HFFc6 (cell line): Measurements from ENCODE around the gene PLXNA3. TPM values are rescaled to one million over a fixed set of nuclear protein-coding genes. Genes with fewer than 3 reads are reported as not detected.

ENCODE experiments used
- DNase-seq: peaks from one replicate; pipeline ENCODE4 v3.0.0-alpha.2; 2018
- H3K27ac Mint-ChIP-seq: 2 replicates; pipeline ENCODE4 v1.8.0; 2020; ENCODE audit warnings: mild to moderate bottlenecking, mixed read lengths
- H3K27me3 Mint-ChIP-seq: 2 replicates; pipeline ENCODE4 v1.8.0; 2021; ENCODE audit warnings: mild to moderate bottlenecking, moderate library complexity, mixed read lengths; ENCODE audit not compliant: insufficient read depth
- H3K36me3 Mint-ChIP-seq: 2 replicates; pipeline ENCODE4 v1.8.0; 2021; ENCODE audit warnings: low read depth, mixed read lengths
- H3K4me1 Mint-ChIP-seq: 2 replicates; pipeline ENCODE4 v1.8.0; 2020; ENCODE audit warnings: low read depth, mixed read lengths
- H3K4me3 Mint-ChIP-seq: 2 replicates; pipeline ENCODE4 v1.8.0; 2020; ENCODE audit warnings: mild to moderate bottlenecking, moderate library complexity, mixed read lengths
- H3K9me3 Mint-ChIP-seq: 2 replicates; pipeline ENCODE4 v1.8.0; 2020; ENCODE audit warnings: mild to moderate bottlenecking, mixed read lengths
- microRNA-seq: library from miRNA; unstranded; fragments of <30 nt; microRNA quantifications from one replicate; pipeline ENCODE4, GENCODE V29; 2019
- total RNA-seq, 6 experiments: library from RNA; stranded (reverse); fragmentation: NEBNext Ultra II Directional; extraction: Animal tissue kit (Norgen Biotek cat#: 25700); gene quantifications; 2 replicates in 1 of 6; 3 replicates in 5 of 6; pipeline ENCODE4 v1.2.3, GENCODE V29; 2021
- TF ChIP-seq, protein P1 (sequence below): fragments of 200-600 bp; sonication (generic); IDR thresholded peaks from 2 replicates; pipeline ENCODE4 v1.5.0; 2021; ENCODE audit warnings: antibody characterized with exemption, mild to moderate bottlenecking

PLXNA3 gene
- total RNA-seq, 6 experiments from 2014 or later, result 66.2 to 98.7 (median 79.8) TPM

DNA sequence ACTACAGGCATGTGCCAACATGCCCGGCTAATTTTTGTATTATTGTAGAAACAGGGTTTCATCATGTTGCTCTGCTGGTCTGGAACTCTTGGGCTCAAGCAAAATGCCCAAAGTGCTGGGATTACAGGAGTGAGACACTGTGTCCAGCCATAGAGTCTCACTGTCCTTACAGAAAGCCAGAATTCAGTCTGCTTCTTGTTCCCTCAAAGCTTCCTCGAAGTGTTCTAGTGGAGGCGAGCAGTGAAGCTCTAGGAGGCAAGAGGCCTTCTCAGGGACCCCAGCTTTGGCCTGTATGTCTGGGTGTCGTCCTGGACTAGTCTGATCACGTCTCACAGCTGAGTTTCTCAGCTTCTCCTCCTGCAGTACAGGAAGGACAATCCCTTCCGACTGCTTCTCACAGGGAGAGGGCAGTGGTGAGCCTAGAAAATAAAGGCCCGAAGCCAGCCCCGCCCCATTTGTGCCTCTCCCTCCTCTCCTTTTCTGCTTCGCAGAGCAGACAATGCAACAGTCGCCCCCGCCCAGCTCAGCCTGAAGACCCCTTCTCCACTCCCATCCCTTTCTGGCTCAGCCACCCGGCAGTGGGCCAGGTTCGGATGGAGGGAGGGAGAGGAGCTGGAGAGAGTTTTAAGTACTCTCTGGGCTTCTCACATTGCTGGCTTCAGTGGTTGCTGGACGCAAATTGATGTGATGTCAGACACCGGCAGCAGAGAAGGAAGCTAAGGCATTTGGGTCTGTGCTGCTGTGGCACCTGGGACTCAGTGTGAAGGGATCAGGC, 69.0 kb downstream of the PLXNA3 start:
- no peaks in the 10 kb centered on the region for H3K36me3 Mint-ChIP-seq
- peaks cover 17% of the 10 kb centered on the region for H3K4me1 Mint-ChIP-seq
- peak overlapping the region; percentile 37; the same call in 1 of the 2 replicates for H3K4me3 Mint-ChIP-seq
- peaks cover 3% of the 10 kb centered on the region; the same call in 1 of the 2 replicates for H3K27me3 Mint-ChIP-seq
- H3K9me3 Mint-ChIP-seq, result no peaks in the 10 kb centered on the region
- H3K27ac Mint-ChIP-seq, result peak overlapping the region; percentile 81
- DNase-seq, result peak; percentile 56
- TF ChIP-seq, protein P1, sequence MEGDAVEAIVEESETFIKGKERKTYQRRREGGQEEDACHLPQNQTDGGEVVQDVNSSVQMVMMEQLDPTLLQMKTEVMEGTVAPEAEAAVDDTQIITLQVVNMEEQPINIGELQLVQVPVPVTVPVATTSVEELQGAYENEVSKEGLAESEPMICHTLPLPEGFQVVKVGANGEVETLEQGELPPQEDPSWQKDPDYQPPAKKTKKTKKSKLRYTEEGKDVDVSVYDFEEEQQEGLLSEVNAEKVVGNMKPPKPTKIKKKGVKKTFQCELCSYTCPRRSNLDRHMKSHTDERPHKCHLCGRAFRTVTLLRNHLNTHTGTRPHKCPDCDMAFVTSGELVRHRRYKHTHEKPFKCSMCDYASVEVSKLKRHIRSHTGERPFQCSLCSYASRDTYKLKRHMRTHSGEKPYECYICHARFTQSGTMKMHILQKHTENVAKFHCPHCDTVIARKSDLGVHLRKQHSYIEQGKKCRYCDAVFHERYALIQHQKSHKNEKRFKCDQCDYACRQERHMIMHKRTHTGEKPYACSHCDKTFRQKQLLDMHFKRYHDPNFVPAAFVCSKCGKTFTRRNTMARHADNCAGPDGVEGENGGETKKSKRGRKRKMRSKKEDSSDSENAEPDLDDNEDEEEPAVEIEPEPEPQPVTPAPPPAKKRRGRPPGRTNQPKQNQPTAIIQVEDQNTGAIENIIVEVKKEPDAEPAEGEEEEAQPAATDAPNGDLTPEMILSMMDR, result peak; percentile 63

Small RNA genes within 50 kb of the gene (microRNA-seq; reads per million reads assigned to microRNA genes)
- 114 reads per million, percentile 51 among the genes with 10 or more reads in this experiment for gene MIR6858

Other genes with a start within 250 kb of the PLXNA3 start
- gene OPN1MW2, start 238.5 kb upstream of the PLXNA3 start, total RNA-seq, result not detected
- gene OPN1MW3, start 200.7 kb upstream of the PLXNA3 start, total RNA-seq, result not detected
- not detected for gene TEX28, start 163.2 kb upstream of the PLXNA3 start, total RNA-seq
- gene TKTL1, start 162.5 kb upstream of the PLXNA3 start, total RNA-seq, result not detected
- 1,000 to 10,000 TPM; 2,260 to 2,886 (median 2,666) TPM for gene FLNA, start 83.6 kb upstream of the PLXNA3 start, total RNA-seq
- gene EMD, start 79.0 kb upstream of the PLXNA3 start, total RNA-seq, result 100 to 1,000 TPM in 4 of 6 experiments, 10 to 100 TPM in 2; 84.8 to 119 (median 108) TPM
- 1,000 to 10,000 TPM; 1,764 to 1,978 (median 1,934) TPM for gene RPL10, start 59.9 kb upstream of the PLXNA3 start, total RNA-seq
- 10 to 100 TPM; 74.8 to 96.3 (median 87.4) TPM for gene DNASE1L1, start 49.0 kb upstream of the PLXNA3 start, total RNA-seq
- 10 to 100 TPM; 13.0 to 17.3 (median 15.1) TPM for gene TAFAZZIN, start 46.7 kb upstream of the PLXNA3 start, total RNA-seq
- gene ATP6AP1, start 29.6 kb upstream of the PLXNA3 start, total RNA-seq, result 100 to 1,000 TPM; 107 to 154 (median 123) TPM
- 100 to 1,000 TPM; 144 to 154 (median 147) TPM for gene GDI1, start 21.1 kb upstream of the PLXNA3 start, total RNA-seq
- 100 to 1,000 TPM in 1 of 6 experiments, 10 to 100 TPM in 5; 77.3 to 103 (median 86.9) TPM for gene FAM50A, start 14.1 kb upstream of the PLXNA3 start, total RNA-seq
- 10 to 100 TPM; 13.8 to 18.3 (median 17.4) TPM for gene LAGE3, start 21.0 kb downstream of the PLXNA3 start, total RNA-seq
- 10 to 100 TPM; 26.7 to 31.6 (median 29.7) TPM for gene UBL4A, start 28.3 kb downstream of the PLXNA3 start, total RNA-seq
- gene SLC10A3, start 32.3 kb downstream of the PLXNA3 start, total RNA-seq, result 10 to 100 TPM; 34.6 to 46.5 (median 37.7) TPM
- 10 to 100 TPM; 56.9 to 67.8 (median 59.4) TPM for gene FAM3A, start 58.0 kb downstream of the PLXNA3 start, total RNA-seq
- 100 to 1,000 TPM; 119 to 226 (median 192) TPM for gene G6PD, start 88.6 kb downstream of the PLXNA3 start, total RNA-seq
- gene IKBKG, start 89.3 kb downstream of the PLXNA3 start, total RNA-seq, result 10 to 100 TPM; 32.5 to 38.9 (median 37.5) TPM
- gene CTAG1A, start 126.9 kb downstream of the PLXNA3 start, total RNA-seq, result not detected
- not detected for gene CTAG1B, start 161.0 kb downstream of the PLXNA3 start, total RNA-seq
- not detected for gene CTAG2, start 195.3 kb downstream of the PLXNA3 start, total RNA-seq